Testis (tissue), 3 donors: Measurements from ENCODE around the gene EFEMP1. TPM values are rescaled to one million over a fixed set of nuclear protein-coding genes. Genes with fewer than 3 reads are reported as not detected.

Experiments used
- DNase-seq: peaks from one replicate; pipeline ENCODE4 v3.0.0-alpha.2; 2019
- H3K27ac ChIP-seq, 2 donors: fragments of 200-600 bp; sonication (generic); one replicate each; pipeline ENCODE4 v1.5.1; 2019
- H3K27me3 ChIP-seq: fragments of 200-600 bp; sonication (generic); one replicate; pipeline ENCODE4 v1.5.1; 2019
- H3K36me3 ChIP-seq: fragments of 200-600 bp; sonication (generic); one replicate; pipeline ENCODE4 v1.5.1; 2017; ENCODE audit warnings: low read depth; ENCODE audit errors: missing control alignments
- H3K4me1 ChIP-seq: fragments of 200-600 bp; sonication (generic); one replicate; pipeline ENCODE4 v1.5.1; 2019
- H3K4me3 ChIP-seq, 2 donors: fragments of 200-600 bp; sonication (generic); one replicate each; pipeline ENCODE4 v1.5.1; 2017 to 2019
- H3K9me3 ChIP-seq: fragments of 200-600 bp; sonication (generic); one replicate; pipeline ENCODE4 v1.5.1; 2017
- POLR2A ChIP-seq: fragments of 450-650 bp; IDR thresholded peaks from one replicate; pipeline ENCODE4 v1.6.1; 2017; ENCODE audit warnings: antibody characterized with exemption, mild to moderate bottlenecking, moderate library complexity
- WGBS, 2 donors: methylation state at CpG; one replicate each; pipeline ENCODE4 v1.1.5; 2018; 5-methylcytosine and 5-hydroxymethylcytosine counted together
- intact Hi-C: fragments of 100-400 bp; cut with DNase I; formaldehyde crosslinking; loops from one replicate; pipeline ENCODE4 v1.15.1; 2023; ENCODE audit warnings: low total_unique reads
- polyA plus RNA-seq: library from polyadenylated mRNA; stranded (reverse); fragments of 350-450 nt; fragmentation: Illumina TruSeq; extraction: RNeasy Lipid Tissue Mini Kit (QIAGEN cat#74804); gene quantifications from one replicate; pipeline ENCODE4 v1.2.3, GENCODE V29; 2014; ENCODE audit warnings: low read depth, low replicate concordance; ENCODE audit not compliant: insufficient read depth
- total RNA-seq, 2 donors: library from RNA; depleted of rRNA; stranded (reverse); fragments of >200 nt; gene quantifications; one replicate each; pipeline ENCODE4 v1.2.3, GENCODE V29; 2016
- TF ChIP-seq, protein P1 (sequence below), 3 experiments: fragments of 450-650 bp in 2 of 3; fragments of 200-600 bp in 1 of 3; sonication (generic) in 1 of 3; IDR thresholded peaks; one replicate each; pipeline ENCODE4 v1.5.1; 2016 to 2019; ENCODE audit warnings: antibody characterized with exemption in 3 of 3, mild to moderate bottlenecking in 2 of 3, moderate library complexity in 1 of 3

Gene EFEMP1
- total and polyA plus RNA-seq, 3 donors from 2014 or later: 2.4 to 74.0 (median 8.6) TPM

DNA sequence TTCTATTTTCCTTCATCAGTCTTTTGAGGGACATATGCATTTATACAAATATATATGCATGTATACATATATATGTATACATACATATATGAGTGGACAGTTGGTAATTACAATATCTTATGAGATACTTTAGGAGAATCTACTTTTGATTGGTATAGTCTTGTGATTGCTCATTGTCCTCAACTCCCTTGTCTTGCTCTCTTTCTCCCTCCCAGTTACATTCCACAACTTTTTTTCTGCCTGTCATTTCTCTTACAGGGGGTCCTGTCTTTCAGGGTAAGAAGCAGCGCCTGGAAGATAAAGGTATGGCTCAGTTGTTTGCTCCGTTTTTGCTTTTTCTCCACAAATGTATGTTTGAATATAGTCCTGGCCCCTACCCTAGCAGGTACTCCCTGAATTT lies 19.9 kb downstream of the EFEMP1 start:
- 89 to 92% methylated on average over 2 of the region's 2 CpGs for WGBS, 2 donors
- TF ChIP-seq POLR2A: no peak
- TF ChIP-seq, protein P1, sequence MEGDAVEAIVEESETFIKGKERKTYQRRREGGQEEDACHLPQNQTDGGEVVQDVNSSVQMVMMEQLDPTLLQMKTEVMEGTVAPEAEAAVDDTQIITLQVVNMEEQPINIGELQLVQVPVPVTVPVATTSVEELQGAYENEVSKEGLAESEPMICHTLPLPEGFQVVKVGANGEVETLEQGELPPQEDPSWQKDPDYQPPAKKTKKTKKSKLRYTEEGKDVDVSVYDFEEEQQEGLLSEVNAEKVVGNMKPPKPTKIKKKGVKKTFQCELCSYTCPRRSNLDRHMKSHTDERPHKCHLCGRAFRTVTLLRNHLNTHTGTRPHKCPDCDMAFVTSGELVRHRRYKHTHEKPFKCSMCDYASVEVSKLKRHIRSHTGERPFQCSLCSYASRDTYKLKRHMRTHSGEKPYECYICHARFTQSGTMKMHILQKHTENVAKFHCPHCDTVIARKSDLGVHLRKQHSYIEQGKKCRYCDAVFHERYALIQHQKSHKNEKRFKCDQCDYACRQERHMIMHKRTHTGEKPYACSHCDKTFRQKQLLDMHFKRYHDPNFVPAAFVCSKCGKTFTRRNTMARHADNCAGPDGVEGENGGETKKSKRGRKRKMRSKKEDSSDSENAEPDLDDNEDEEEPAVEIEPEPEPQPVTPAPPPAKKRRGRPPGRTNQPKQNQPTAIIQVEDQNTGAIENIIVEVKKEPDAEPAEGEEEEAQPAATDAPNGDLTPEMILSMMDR (IDR thresholded peaks at IDR 0.05): no peak
- no peaks in the 10 kb centered on the region for H3K36me3 ChIP-seq
- no peak overlapping the region for H3K4me3 ChIP-seq
- no peaks in the 10 kb centered on the region for H3K27me3 ChIP-seq
- intact Hi-C loops: no loop called here
- no peak overlapping the region for H3K27ac ChIP-seq
- no peaks in the 10 kb centered on the region for H3K9me3 ChIP-seq
- no peak for DNase-seq
- H3K4me1 ChIP-seq: no peaks in the 10 kb centered on the region

DNA sequence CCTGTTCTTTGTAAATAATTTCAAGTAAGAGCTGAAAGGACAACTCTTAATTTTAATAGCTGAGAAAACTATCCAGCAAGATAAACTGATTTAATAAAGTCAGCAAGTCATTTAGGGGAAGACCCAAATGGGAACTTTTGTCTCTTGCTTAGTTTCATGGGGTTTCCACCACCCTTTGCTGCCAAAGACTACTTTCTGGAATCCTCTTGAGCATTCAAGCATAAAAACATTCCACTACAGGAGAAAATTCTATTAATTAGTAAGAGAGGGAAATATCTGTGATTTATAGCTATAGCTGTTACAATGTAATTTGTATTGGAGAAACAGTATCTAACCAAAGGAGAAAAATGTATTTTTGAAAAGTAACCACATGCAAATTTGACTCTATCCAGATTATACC lies 20.6 kb downstream of the EFEMP1 start:
- no peak for TF ChIP-seq POLR2A
- TF ChIP-seq, protein P1 (IDR thresholded peaks at IDR 0.05): no peak
- Histone ChIP-seq H3K27me3 (no peaks in the 10 kb centered on the region), H3K27ac (no peak overlapping the region), H3K9me3 (no peaks in the 10 kb centered on the region), H3K36me3 (no peaks in the 10 kb centered on the region), H3K4me1 (no peaks in the 10 kb centered on the region), H3K4me3 (no peak overlapping the region)
- DNase-seq: no peak
- intact Hi-C loops: no loop called here

DNA sequence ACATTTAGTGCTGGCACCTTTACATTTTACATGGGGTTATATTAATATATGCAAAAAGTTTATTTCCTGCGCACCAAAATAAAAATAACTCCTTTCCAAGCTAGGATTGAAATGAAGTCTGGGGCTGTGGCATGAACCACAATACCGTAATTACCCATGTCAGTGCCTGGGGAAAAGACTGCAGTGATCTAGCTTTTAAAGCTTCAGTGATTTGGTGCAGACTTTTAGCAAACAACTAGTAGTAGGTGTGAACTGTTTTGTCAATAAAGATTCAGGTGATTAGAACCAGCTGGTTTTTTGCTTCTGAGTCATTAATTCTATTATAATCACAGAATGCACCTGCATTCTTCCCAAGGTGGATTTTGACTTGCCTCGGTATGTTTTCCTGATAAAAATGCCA lies 21.2 kb downstream of the EFEMP1 start:
- intact Hi-C loops: no loop called here
- Histone ChIP-seq H3K9me3 (no peaks in the 10 kb centered on the region), H3K36me3 (no peaks in the 10 kb centered on the region), H3K4me3 (no peak overlapping the region), H3K27me3 (no peaks in the 10 kb centered on the region), H3K4me1 (no peaks in the 10 kb centered on the region), H3K27ac (no peak overlapping the region)
- DNase-seq: no peak
- WGBS, 2 donors: 81 to 87% methylated on average over 3 of the region's 3 CpGs
- TF ChIP-seq, protein P1 (IDR thresholded peaks at IDR 0.05): no peak
- no peak for TF ChIP-seq POLR2A

DNA sequence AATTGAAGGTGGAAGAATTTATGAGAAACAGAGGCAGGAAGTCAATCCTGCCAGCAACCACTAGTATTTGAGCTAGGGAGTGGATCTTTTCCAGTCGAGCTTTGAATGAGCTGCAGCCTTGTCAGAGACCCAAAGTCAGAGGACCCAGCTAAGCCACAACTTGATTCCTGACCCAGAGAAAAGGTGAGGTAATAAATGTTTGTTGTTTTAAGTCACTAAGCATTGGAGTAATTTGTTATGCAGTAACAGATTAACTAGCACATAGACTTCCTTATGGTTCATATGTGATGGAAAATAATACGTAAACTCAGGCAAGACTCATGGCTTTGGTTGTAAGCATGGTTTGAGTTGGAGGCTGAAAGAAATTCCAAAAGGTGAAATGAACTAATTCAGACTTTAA lies 21.6 kb downstream of the EFEMP1 start:
- Histone ChIP-seq H3K36me3 (no peaks in the 10 kb centered on the region), H3K27ac (no peak overlapping the region), H3K27me3 (no peaks in the 10 kb centered on the region), H3K9me3 (no peaks in the 10 kb centered on the region), H3K4me1 (no peaks in the 10 kb centered on the region), H3K4me3 (no peak overlapping the region)
- TF ChIP-seq POLR2A: no peak
- TF ChIP-seq, protein P1 (IDR thresholded peaks at IDR 0.05): no peak
- 57 to 68% methylated on average over 2 of the region's 2 CpGs for WGBS, 2 donors
- intact Hi-C loops: no loop called here
- DNase-seq: no peak

DNA sequence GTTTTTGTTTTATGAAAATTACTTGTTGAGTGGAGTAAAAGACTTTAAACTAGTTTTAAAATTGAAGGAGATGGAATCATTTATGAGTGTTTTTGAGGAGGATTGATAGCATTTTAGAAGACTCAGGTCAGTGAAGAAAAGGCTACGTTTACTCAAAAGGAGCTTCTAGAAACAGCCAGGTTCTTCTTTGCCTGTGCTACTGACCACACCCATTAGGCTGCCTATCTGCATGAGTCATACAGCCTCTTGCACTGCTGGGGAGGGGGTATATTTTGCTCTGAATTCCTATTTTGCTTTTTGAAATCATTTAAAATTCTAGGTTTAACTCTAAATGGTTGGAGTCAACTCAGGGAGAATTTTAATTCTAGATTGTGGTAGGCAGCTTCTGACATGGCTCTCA lies 22.3 kb downstream of the EFEMP1 start:
- intact Hi-C loops: no loop called here
- DNase-seq: no peak
- no peaks in the 10 kb centered on the region for H3K4me1 ChIP-seq
- 56 to 69% methylated on average over 1 of the region's 1 CpG for WGBS, 2 donors
- H3K36me3 ChIP-seq: no peaks in the 10 kb centered on the region
- no peaks in the 10 kb centered on the region for H3K9me3 ChIP-seq
- no peak overlapping the region for H3K4me3 ChIP-seq
- no peaks in the 10 kb centered on the region for H3K27me3 ChIP-seq
- no peak overlapping the region for H3K27ac ChIP-seq
- TF ChIP-seq POLR2A: no peak
- TF ChIP-seq, protein P1 (IDR thresholded peaks at IDR 0.05): no peak
